Mesendoderm (in vitro differentiated cells): ENCODE measurements around the gene MPP3.

Experiments
- DNase-seq: peaks from one replicate; pipeline ENCODE4 v3.0.0; 2013
- H2AK5ac ChIP-seq: 2 replicates; pipeline ENCODE4 v1.6.1; 2013; ENCODE audit warnings: low read length, inconsistent platforms
- H2BK120ac ChIP-seq: 2 replicates; pipeline ENCODE4 v1.6.1; 2013; ENCODE audit warnings: low read depth, mild to moderate bottlenecking, low read length, moderate library complexity, mixed read lengths
- H2BK15ac ChIP-seq: replicated peaks from 2 replicates; pipeline ENCODE4 v1.6.1; 2013; ENCODE audit warnings: low read depth, mild to moderate bottlenecking, moderate library complexity
- H2BK5ac ChIP-seq: 2 replicates; pipeline ENCODE4 v1.6.1; 2013; ENCODE audit warnings: low read length, inconsistent platforms
- H3K18ac ChIP-seq: 2 replicates; pipeline ENCODE4 v1.6.1; 2013; ENCODE audit warnings: mild to moderate bottlenecking, low read length, mixed read lengths
- H3K23ac ChIP-seq: one replicate; pipeline ENCODE4 v1.6.1; 2013; ENCODE audit warnings: low read length
- H3K27ac ChIP-seq: 2 replicates; pipeline ENCODE4 v1.5.1; 2013; ENCODE audit warnings: low read depth, mild to moderate bottlenecking, inconsistent platforms, low read length, moderate library complexity
- H3K27me3 ChIP-seq: 2 replicates; pipeline ENCODE4 v1.6.1; 2013; ENCODE audit warnings: low read length, control low read depth, mild to moderate bottlenecking, inconsistent platforms; ENCODE audit not compliant: insufficient read depth, poor library complexity
- H3K36me3 ChIP-seq: 2 replicates; pipeline ENCODE4 v1.6.1; 2013; ENCODE audit warnings: low read length, inconsistent platforms; ENCODE audit not compliant: control insufficient read depth, insufficient read depth
- H3K4ac ChIP-seq: one replicate; pipeline ENCODE4 v1.6.1; 2013; ENCODE audit warnings: low read depth, mild to moderate bottlenecking, low read length, moderate library complexity
- H3K4me1 ChIP-seq: 2 replicates; pipeline ENCODE4 v1.6.1; 2013; ENCODE audit warnings: low read depth, low read length, inconsistent platforms; ENCODE audit not compliant: control insufficient read depth
- H3K4me2 ChIP-seq: 2 replicates; pipeline ENCODE4 v1.6.1; 2013; ENCODE audit warnings: low read length
- H3K4me3 ChIP-seq: 2 replicates; pipeline ENCODE4 v1.5.1; 2013; ENCODE audit warnings: mild to moderate bottlenecking, low read length
- H3K56ac ChIP-seq: one replicate; pipeline ENCODE4 v1.6.1; 2013; ENCODE audit warnings: low read length
- H3K79me1 ChIP-seq: 2 replicates; pipeline ENCODE4 v1.6.1; 2013; ENCODE audit warnings: low read length, inconsistent platforms
- H3K79me2 ChIP-seq: 2 replicates; pipeline ENCODE4 v1.6.1; 2013; ENCODE audit warnings: mild to moderate bottlenecking, low read length; ENCODE audit not compliant: control insufficient read depth, insufficient read depth
- H3K9ac ChIP-seq: 2 replicates; pipeline ENCODE4 v1.6.1; 2013; ENCODE audit warnings: low read length, inconsistent platforms
- H4K5ac ChIP-seq: one replicate; pipeline ENCODE4 v1.6.1; 2013; ENCODE audit warnings: low read length
- H4K8ac ChIP-seq: one replicate; pipeline ENCODE4 v1.6.1; 2013; ENCODE audit warnings: low read depth, mild to moderate bottlenecking, control low read depth, low read length, moderate library complexity
- WGBS: extraction: QIAGEN DNeasy Blood & Tissue Kit; methylation state at CpG from one replicate; pipeline ENCODE4 v1.1.7; 2013; ENCODE audit warnings: low lambda C conversion rate, missing lambda C conversion rate; ENCODE audit not compliant: insufficient coverage; ENCODE audit errors: extremely low coverage; 5-methylcytosine and 5-hydroxymethylcytosine counted together

Gene MPP3

GRCh38 chr17:43826206-43826605 is 6.7 kb downstream of the MPP3 start:
- Histone ChIP-seq H2BK120ac (no peak overlapping the region), H2BK5ac (no peak overlapping the region), H3K4ac (no peak overlapping the region), H3K9ac (no peak overlapping the region), H3K4me2 (no peak overlapping the region), H3K36me3 (no peaks in the 10 kb centered on the region), H4K5ac (no peak overlapping the region), H2BK15ac (no peak overlapping the region), H3K4me3 (no peak overlapping the region), H3K56ac (no peak overlapping the region), H3K4me1 (no peaks in the 10 kb centered on the region), H3K18ac (no peak overlapping the region), H3K27ac (no peak overlapping the region), H4K8ac (no peak overlapping the region), H3K27me3 (no peaks in the 10 kb centered on the region), H2AK5ac (no peak overlapping the region), H3K79me2 (no peaks in the 10 kb centered on the region), H3K23ac (no peak overlapping the region), H3K79me1 (no peaks in the 10 kb centered on the region)
- WGBS = no CpG with 5 or more reads among the region's 7 CpGs
- no peak for DNase-seq

DNA sequence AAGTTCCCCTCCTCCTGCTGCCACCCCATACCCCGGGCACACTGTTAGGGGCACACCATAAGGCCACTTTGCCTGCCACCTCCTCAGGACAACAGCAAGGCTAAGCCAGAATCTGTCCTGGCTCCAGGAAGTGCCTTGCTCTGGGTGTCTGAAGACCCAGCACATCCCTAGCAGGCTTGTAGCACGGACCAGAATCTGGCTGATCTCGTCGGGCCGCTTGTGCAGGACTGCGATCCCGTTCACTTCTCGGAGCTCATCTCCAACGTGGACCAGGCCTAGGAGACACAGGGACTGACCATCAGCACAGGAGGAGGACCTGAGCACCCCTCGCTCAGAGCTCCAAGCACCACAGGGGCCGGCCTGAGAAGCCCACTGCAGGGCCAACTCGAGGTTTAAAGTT is 7.4 kb downstream of the MPP3 start:
- no CpG with 5 or more reads among the region's 12 CpGs for WGBS
- Histone ChIP-seq H4K8ac (no peak overlapping the region), H3K79me2 (no peaks in the 10 kb centered on the region), H3K4me1 (no peaks in the 10 kb centered on the region), H3K27me3 (no peaks in the 10 kb centered on the region), H2BK5ac (no peak overlapping the region), H3K4me3 (no peak overlapping the region), H3K36me3 (no peaks in the 10 kb centered on the region), H3K56ac (no peak overlapping the region), H3K23ac (no peak overlapping the region), H2AK5ac (no peak overlapping the region), H4K5ac (no peak overlapping the region), H2BK15ac (no peak overlapping the region), H2BK120ac (no peak overlapping the region), H3K27ac (no peak overlapping the region), H3K4me2 (no peak overlapping the region), H3K79me1 (no peaks in the 10 kb centered on the region), H3K9ac (no peak overlapping the region), H3K4ac (no peak overlapping the region), H3K18ac (no peak overlapping the region)
- no peak for DNase-seq

- no peaks in the 10 kb centered on the region for H3K36me3 ChIP-seq
- no peak overlapping the region for H2BK5ac ChIP-seq
- H2AK5ac ChIP-seq = no peak overlapping the region
- no peaks in the 10 kb centered on the region for H3K4me1 ChIP-seq
- no peak overlapping the region for H4K5ac ChIP-seq
- no peak overlapping the region for H3K9ac ChIP-seq
- no peak overlapping the region for H2BK120ac ChIP-seq
- H3K4me2 ChIP-seq = no peak overlapping the region
- no peak for DNase-seq
- no CpG with 5 or more reads among the region's 10 CpGs for WGBS
- H3K23ac ChIP-seq = no peak overlapping the region
- no peaks in the 10 kb centered on the region for H3K79me1 ChIP-seq
- H2BK15ac ChIP-seq = no peak overlapping the region
- no peak overlapping the region for H3K27ac ChIP-seq
- no peak overlapping the region for H4K8ac ChIP-seq
- no peak overlapping the region for H3K4ac ChIP-seq
- no peaks in the 10 kb centered on the region for H3K27me3 ChIP-seq
- no peak overlapping the region for H3K56ac ChIP-seq
- H3K79me2 ChIP-seq = no peaks in the 10 kb centered on the region
- no peak overlapping the region for H3K4me3 ChIP-seq
- H3K18ac ChIP-seq = no peak overlapping the region
Observed at GRCh38 chr17:43823350-43824084, 9.4 kb downstream of the MPP3 start.

GRCh38 chr17:43822570-43823190 is 10.3 kb downstream of the MPP3 start:
- no peak overlapping the region for H3K27ac ChIP-seq
- no peak overlapping the region for H2BK5ac ChIP-seq
- no peaks in the 10 kb centered on the region for H3K27me3 ChIP-seq
- H3K4me3 ChIP-seq = no peak overlapping the region
- no peak for DNase-seq
- no peak overlapping the region for H3K9ac ChIP-seq
- H3K79me2 ChIP-seq = no peaks in the 10 kb centered on the region
- no peaks in the 10 kb centered on the region for H3K79me1 ChIP-seq
- no peak overlapping the region for H4K5ac ChIP-seq
- H2AK5ac ChIP-seq = no peak overlapping the region
- no peak overlapping the region for H3K4me2 ChIP-seq
- no peak overlapping the region for H2BK15ac ChIP-seq
- no peaks in the 10 kb centered on the region for H3K4me1 ChIP-seq
- no peak overlapping the region for H3K23ac ChIP-seq
- no peak overlapping the region for H3K56ac ChIP-seq
- H3K18ac ChIP-seq = no peak overlapping the region
- WGBS = no CpG with 5 or more reads among the region's 5 CpGs
- H3K4ac ChIP-seq = no peak overlapping the region
- no peak overlapping the region for H2BK120ac ChIP-seq
- H4K8ac ChIP-seq = no peak overlapping the region
- H3K36me3 ChIP-seq = no peaks in the 10 kb centered on the region

DNA sequence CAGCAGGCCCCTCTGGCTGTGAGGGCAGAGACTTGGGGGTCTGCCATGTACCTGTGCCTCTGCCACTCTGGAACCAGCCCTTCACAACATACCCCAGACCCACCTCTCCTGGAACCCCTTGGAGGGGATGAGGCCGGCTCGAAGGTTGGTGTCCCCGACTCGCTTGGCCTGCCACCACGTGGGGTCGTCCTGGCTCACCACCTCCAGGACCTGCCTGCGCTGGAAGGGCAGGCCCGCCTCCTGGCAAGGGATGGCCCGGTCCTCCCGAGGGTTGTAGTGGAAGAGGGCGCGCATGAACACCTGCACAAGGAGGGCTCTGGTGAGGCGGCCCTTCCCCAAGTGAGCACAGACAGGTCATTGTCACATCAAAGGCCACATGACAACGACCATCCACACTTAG is 12.2 kb downstream of the MPP3 start:
- Histone ChIP-seq H3K36me3 (no peaks in the 10 kb centered on the region), H3K4me2 (no peak overlapping the region), H3K18ac (no peak overlapping the region), H3K4ac (no peak overlapping the region), H3K79me1 (no peaks in the 10 kb centered on the region), H3K56ac (no peak overlapping the region), H3K4me3 (no peak overlapping the region), H2AK5ac (no peak overlapping the region), H2BK5ac (no peak overlapping the region), H3K9ac (no peak overlapping the region), H3K4me1 (no peaks in the 10 kb centered on the region), H2BK120ac (no peak overlapping the region), H4K8ac (no peak overlapping the region), H3K79me2 (no peaks in the 10 kb centered on the region), H3K23ac (no peak overlapping the region), H3K27ac (no peak overlapping the region), H2BK15ac (no peak overlapping the region), H4K5ac (no peak overlapping the region), H3K27me3 (no peaks in the 10 kb centered on the region)
- no CpG with 5 or more reads among the region's 14 CpGs for whole genome bisulfite sequencing
- no peak for DNase-seq

- no peak overlapping the region for H3K18ac ChIP-seq
- H2BK15ac ChIP-seq = no peak overlapping the region
- H3K27me3 ChIP-seq = no peaks in the 10 kb centered on the region
- H4K8ac ChIP-seq = no peak overlapping the region
- no peaks in the 10 kb centered on the region for H3K79me2 ChIP-seq
- no peaks in the 10 kb centered on the region for H3K79me1 ChIP-seq
- H3K23ac ChIP-seq = no peak overlapping the region
- no peak overlapping the region for H3K9ac ChIP-seq
- no peak for DNase-seq
- no CpG with 5 or more reads among the region's 5 CpGs for WGBS
- H3K4ac ChIP-seq = no peak overlapping the region
- H3K4me1 ChIP-seq = no peaks in the 10 kb centered on the region
- no peaks in the 10 kb centered on the region for H3K36me3 ChIP-seq
- no peak overlapping the region for H2BK120ac ChIP-seq
- no peak overlapping the region for H3K4me3 ChIP-seq
- no peak overlapping the region for H2AK5ac ChIP-seq
- no peak overlapping the region for H3K27ac ChIP-seq
- H4K5ac ChIP-seq = no peak overlapping the region
- no peak overlapping the region for H2BK5ac ChIP-seq
- H3K56ac ChIP-seq = no peak overlapping the region
- no peak overlapping the region for H3K4me2 ChIP-seq
Observed at GRCh38 chr17:43818966-43819365, 14.0 kb downstream of the MPP3 start.
